Astrocyte (in vitro differentiated cells and primary cell): ENCODE measurements around the gene KBTBD4. TPM values are rescaled to one million over a fixed set of nuclear protein-coding genes. Genes with fewer than 3 reads are reported as not detected.
"Not testable (repeated sequence)": the region's sequence is repeated elsewhere in the genome, so short reads cannot be mapped to it uniquely, and the experiment has no call there.

Source experiments
- DNase-seq: peaks from one replicate; pipeline ENCODE4 v3.0.0-alpha.2; 2010; ENCODE audit warnings: low read depth
- FAIRE-seq: peaks from 2 replicates; lab custom pipeline; 2011; peaks lifted over from hg19 to GRCh38; lab: Jason Lieb, UNC
- H2AFZ ChIP-seq: 2 replicates; pipeline ENCODE4 v1.6.0; 2012; ENCODE audit warnings: low read depth, low read length, inconsistent platforms
- H3K27ac ChIP-seq: 2 replicates; pipeline ENCODE4 v1.5.1; 2011; ENCODE audit warnings: low read depth, low read length, inconsistent platforms
- H3K27me3 ChIP-seq: 2 replicates; pipeline ENCODE4 v1.6.0; 2011; ENCODE audit warnings: low read length, inconsistent platforms; ENCODE audit not compliant: insufficient read depth
- H3K36me3 ChIP-seq: 2 replicates; pipeline ENCODE4 v1.5.1; 2011; ENCODE audit warnings: low read length, inconsistent platforms; ENCODE audit not compliant: insufficient read depth
- H3K4me1 ChIP-seq: 2 replicates; pipeline ENCODE4 v1.5.1; 2011; ENCODE audit warnings: low read length, inconsistent platforms; ENCODE audit not compliant: insufficient read depth
- H3K4me2 ChIP-seq: 2 replicates; pipeline ENCODE4 v1.6.0; 2012; ENCODE audit warnings: low read length, inconsistent platforms
- H3K4me3 ChIP-seq: 2 replicates; pipeline ENCODE4 v1.5.1; 2011; ENCODE audit warnings: low read depth, mild to moderate bottlenecking, low read length, inconsistent platforms; ENCODE audit not compliant: insufficient read depth
- H3K79me2 ChIP-seq: 2 replicates; pipeline ENCODE4 v1.6.0; 2012; ENCODE audit warnings: mild to moderate bottlenecking, low read length, inconsistent platforms; ENCODE audit not compliant: insufficient read depth
- H3K9ac ChIP-seq: 2 replicates; pipeline ENCODE4 v1.6.0; 2012; ENCODE audit warnings: mild to moderate bottlenecking, low read length, inconsistent platforms
- H3K9me3 ChIP-seq: 2 replicates; pipeline ENCODE4 v1.5.1; 2012; ENCODE audit warnings: low read depth, mild to moderate bottlenecking, low read length, inconsistent platforms; ENCODE audit not compliant: insufficient read depth
- H4K20me1 ChIP-seq: 2 replicates; pipeline ENCODE4 v1.6.0; 2012; ENCODE audit warnings: low read length, inconsistent platforms; ENCODE audit not compliant: insufficient read depth
- H3K27ac Mint-ChIP-seq: one replicate; pipeline ENCODE4 v1.8.0; 2021; ENCODE audit warnings: mild to moderate bottlenecking, mixed read lengths; ENCODE audit not compliant: unreplicated experiment
- H3K27me3 Mint-ChIP-seq: one replicate; pipeline ENCODE4 v1.8.0; 2021; ENCODE audit warnings: low read depth, mixed read lengths; ENCODE audit not compliant: unreplicated experiment
- H3K36me3 Mint-ChIP-seq: one replicate; pipeline ENCODE4 v1.8.0; 2021; ENCODE audit warnings: low read depth, mixed read lengths; ENCODE audit not compliant: unreplicated experiment
- H3K4me1 Mint-ChIP-seq: one replicate; pipeline ENCODE4 v1.8.0; 2021; ENCODE audit warnings: low read depth, mixed read lengths; ENCODE audit not compliant: unreplicated experiment
- H3K4me3 Mint-ChIP-seq: one replicate; pipeline ENCODE4 v1.8.0; 2021; ENCODE audit warnings: mild to moderate bottlenecking, moderate library complexity, mixed read lengths; ENCODE audit not compliant: unreplicated experiment
- H3K9me3 Mint-ChIP-seq: one replicate; pipeline ENCODE4 v1.8.0; 2021; ENCODE audit warnings: mild to moderate bottlenecking, mixed read lengths; ENCODE audit not compliant: unreplicated experiment
- EZH2 ChIP-seq: IDR thresholded peaks from 2 replicates; pipeline ENCODE4 v1.6.1; 2012; ENCODE audit warnings: mild to moderate bottlenecking, low read length, inconsistent platforms; ENCODE audit not compliant: insufficient read depth
- total RNA-seq: library from RNA; stranded (reverse); gene quantifications from 2 replicates; pipeline ENCODE4 v1.2.1, GENCODE V29; 2021
- TF ChIP-seq, protein P1 (sequence below): IDR thresholded peaks from 2 replicates; pipeline ENCODE4 v1.5.1; 2011; ENCODE audit warnings: low read depth, mild to moderate bottlenecking, inconsistent platforms, low read length, moderate library complexity; ENCODE audit not compliant: insufficient read depth

KBTBD4 gene
- total RNA-seq, 1 donor from 2014 or later: 11.9 TPM

GRCh38 chr11:47560426-47560825 lies 18.3 kb downstream of the KBTBD4 start:
- no peak overlapping the region for H3K4me3 ChIP-seq
- no peaks in the 10 kb centered on the region for H3K9me3 Mint-ChIP-seq
- H3K27me3 Mint-ChIP-seq: no peaks in the 10 kb centered on the region
- H3K36me3 ChIP-seq: no peaks in the 10 kb centered on the region
- H3K79me2 ChIP-seq: peaks cover 7% of the 10 kb centered on the region
- H3K9me3 ChIP-seq: no peaks in the 10 kb centered on the region
- FAIRE-seq: no peak
- DNase-seq: no peak
- no peak overlapping the region for H3K4me3 Mint-ChIP-seq
- H3K36me3 Mint-ChIP-seq: no peaks in the 10 kb centered on the region
- no peaks in the 10 kb centered on the region for H3K4me1 Mint-ChIP-seq
- peaks cover 7% of the 10 kb centered on the region for H3K4me1 ChIP-seq
- H4K20me1 ChIP-seq: no peaks in the 10 kb centered on the region
- H3K27me3 ChIP-seq: no peaks in the 10 kb centered on the region
- no peak overlapping the region for H3K27ac Mint-ChIP-seq
- H2AFZ ChIP-seq: no peak overlapping the region
- TF ChIP-seq, protein P1, sequence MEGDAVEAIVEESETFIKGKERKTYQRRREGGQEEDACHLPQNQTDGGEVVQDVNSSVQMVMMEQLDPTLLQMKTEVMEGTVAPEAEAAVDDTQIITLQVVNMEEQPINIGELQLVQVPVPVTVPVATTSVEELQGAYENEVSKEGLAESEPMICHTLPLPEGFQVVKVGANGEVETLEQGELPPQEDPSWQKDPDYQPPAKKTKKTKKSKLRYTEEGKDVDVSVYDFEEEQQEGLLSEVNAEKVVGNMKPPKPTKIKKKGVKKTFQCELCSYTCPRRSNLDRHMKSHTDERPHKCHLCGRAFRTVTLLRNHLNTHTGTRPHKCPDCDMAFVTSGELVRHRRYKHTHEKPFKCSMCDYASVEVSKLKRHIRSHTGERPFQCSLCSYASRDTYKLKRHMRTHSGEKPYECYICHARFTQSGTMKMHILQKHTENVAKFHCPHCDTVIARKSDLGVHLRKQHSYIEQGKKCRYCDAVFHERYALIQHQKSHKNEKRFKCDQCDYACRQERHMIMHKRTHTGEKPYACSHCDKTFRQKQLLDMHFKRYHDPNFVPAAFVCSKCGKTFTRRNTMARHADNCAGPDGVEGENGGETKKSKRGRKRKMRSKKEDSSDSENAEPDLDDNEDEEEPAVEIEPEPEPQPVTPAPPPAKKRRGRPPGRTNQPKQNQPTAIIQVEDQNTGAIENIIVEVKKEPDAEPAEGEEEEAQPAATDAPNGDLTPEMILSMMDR: no peak
- no peak for TF ChIP-seq EZH2
- H3K9ac ChIP-seq: no peak overlapping the region
- no peak overlapping the region for H3K4me2 ChIP-seq
- no peak overlapping the region for H3K27ac ChIP-seq

GRCh38 chr11:47558695-47559094 lies 20.1 kb downstream of the KBTBD4 start:
- Histone ChIP-seq H3K36me3 (no peaks in the 10 kb centered on the region), H3K79me2 (no peaks in the 10 kb centered on the region), H3K4me2 (no peak overlapping the region), H3K27ac (no peak overlapping the region), H3K9me3 (no peaks in the 10 kb centered on the region), H3K4me1 (no peaks in the 10 kb centered on the region), H3K27me3 (no peaks in the 10 kb centered on the region), H3K9ac (no peak overlapping the region), H4K20me1 (no peaks in the 10 kb centered on the region), H2AFZ (no peak overlapping the region), H3K4me3 (no peak overlapping the region)
- no peak for FAIRE-seq
- no peak for DNase-seq
- Mint-ChIP-seq H3K27ac (no peak overlapping the region), H3K27me3 (no peaks in the 10 kb centered on the region), H3K4me1 (no peaks in the 10 kb centered on the region), H3K9me3 (no peaks in the 10 kb centered on the region), H3K4me3 (no peak overlapping the region), H3K36me3 (no peaks in the 10 kb centered on the region)
- TF ChIP-seq, protein P1: no peak
- TF ChIP-seq EZH2: no peak

- not testable (repeated sequence) for H3K36me3 Mint-ChIP-seq, H2AFZ ChIP-seq
These were observed 21.8 kb downstream of the KBTBD4 start for GRCh38 chr11:47557004-47557403.

More at GRCh38 chr11:47557004-47557403, 21.8 kb downstream of the KBTBD4 start:
- H3K27me3 Mint-ChIP-seq, FAIRE-seq, H3K27me3 ChIP-seq, H3K9ac ChIP-seq, H3K9me3 ChIP-seq, H3K4me1 Mint-ChIP-seq, H3K27ac Mint-ChIP-seq, H3K36me3 ChIP-seq, H3K4me3 ChIP-seq, H3K4me3 Mint-ChIP-seq, H3K9me3 Mint-ChIP-seq, H3K4me2 ChIP-seq, H4K20me1 ChIP-seq, H3K4me1 ChIP-seq, DNase-seq, H3K27ac ChIP-seq: not testable (repeated sequence)
- peaks cover 12% of the 10 kb centered on the region for H3K79me2 ChIP-seq
